GM12878 (cell line): Measurements from ENCODE around the gene SLC7A1. TPM values are rescaled to one million over a fixed set of nuclear protein-coding genes. Genes with fewer than 3 reads are reported as not detected.
A peak's percentile ranks its signal among the peaks of the same experiment; 100 is the strongest.

Source experiments
- BACH1 ChIP-seq: fragments of 450-650 bp; IDR thresholded peaks from 2 replicates; pipeline ENCODE4 v1.6.1; 2017; ENCODE audit warnings: mild to moderate bottlenecking, borderline replicate concordance
- BHLHE40 ChIP-seq, 2 experiments: fragments of 450-650 bp in 1 of 2; IDR thresholded peaks; 2 replicates each; pipeline ENCODE4 v1.6.1; 2011 to 2017; ENCODE audit warnings: low read depth in 2 of 2, borderline replicate concordance in 1 of 2, improper control_type of control experiment in 1 of 2, low read length in 1 of 2, mild to moderate bottlenecking in 1 of 2
- EED ChIP-seq: sonication (generic); IDR thresholded peaks from 2 replicates; pipeline ENCODE4 v1.6.1; 2016; ENCODE audit warnings: antibody characterized with exemption, low read depth
- ETV6 ChIP-seq, 2 experiments: fragments of 450-650 bp in 1 of 2; IDR thresholded peaks in 1 of 2; conservative IDR thresholded peaks in 1 of 2; 2 replicates each; pipeline ENCODE4 v1.6.1; 2014; ENCODE audit warnings: antibody characterized with exemption in 1 of 2, borderline replicate concordance in 1 of 2, low read depth in 1 of 2, mild to moderate bottlenecking in 1 of 2, moderate library complexity in 1 of 2
- GATAD2B ChIP-seq: fragments of 450-650 bp; conservative IDR thresholded peaks from 2 replicates; pipeline ENCODE4 v1.6.1; 2017; ENCODE audit warnings: low read depth, mild to moderate bottlenecking, moderate library complexity
- HDAC2 ChIP-seq: fragments of 200-600 bp; sonication (generic); IDR thresholded peaks from 2 replicates; pipeline ENCODE4 v1.6.1; 2017
- IKZF1 ChIP-seq: fragments of 450-650 bp; conservative IDR thresholded peaks from 2 replicates; pipeline ENCODE4 v1.6.1; 2017; ENCODE audit warnings: antibody characterized with exemption, mild to moderate bottlenecking
- MEF2B ChIP-seq: fragments of 450-650 bp; IDR thresholded peaks from 2 replicates; pipeline ENCODE4 v1.6.1; 2018; ENCODE audit warnings: mild to moderate bottlenecking, moderate library complexity; ENCODE audit not compliant: partially characterized antibody, poor library complexity, severe bottlenecking
- MYB ChIP-seq: fragments of 150-350 bp; IDR thresholded peaks from 2 replicates; pipeline ENCODE4 v1.6.1; 2014; ENCODE audit warnings: mild to moderate bottlenecking, low read depth, low read length, borderline replicate concordance
- NBN ChIP-seq: fragments of 450-650 bp; IDR thresholded peaks from 2 replicates; pipeline ENCODE4 v1.6.1; 2016
- POLR2A ChIP-seq: IDR thresholded peaks from 2 replicates; pipeline ENCODE4 v1.6.1; 2011; ENCODE audit warnings: low read depth, mild to moderate bottlenecking, low read length
- POLR2AphosphoS5 ChIP-seq: IDR thresholded peaks from 2 replicates; pipeline ENCODE4 v1.6.1; 2011; ENCODE audit warnings: mild to moderate bottlenecking, low read length, inconsistent platforms
- RB1 ChIP-seq: fragments of 450-650 bp; formaldehyde crosslinking; IDR thresholded peaks from 2 replicates; pipeline ENCODE4 v1.6.1; 2017; ENCODE audit warnings: mild to moderate bottlenecking, borderline replicate concordance
- RUNX3 ChIP-seq: IDR thresholded peaks from 2 replicates; pipeline ENCODE4 v1.6.1; 2012; ENCODE audit warnings: low read length, inconsistent platforms
- TBL1XR1 ChIP-seq: IDR thresholded peaks from 2 replicates; pipeline ENCODE4 v1.6.1; 2012; ENCODE audit warnings: low read depth, low read length, improper control_type of control experiment
- TCF12 ChIP-seq: IDR thresholded peaks from 2 replicates; pipeline ENCODE4 v1.6.1; 2011; ENCODE audit warnings: low read depth, mild to moderate bottlenecking, low read length
- WRNIP1 ChIP-seq: IDR thresholded peaks from 2 replicates; pipeline ENCODE4 v1.6.1; 2011; ENCODE audit warnings: low read depth, low read length, improper control_type of control experiment, borderline replicate concordance
- YY1 ChIP-seq: IDR thresholded peaks from 2 replicates; pipeline ENCODE4 v1.6.1; 2011; ENCODE audit warnings: low read depth, mild to moderate bottlenecking, low read length
- ZBTB40 ChIP-seq: fragments of 450-650 bp; IDR thresholded peaks from 2 replicates; pipeline ENCODE4 v1.6.1; 2016; ENCODE audit warnings: mild to moderate bottlenecking, moderate library complexity, borderline replicate concordance
- ZNF207 ChIP-seq: fragments of 450-650 bp; IDR thresholded peaks from 2 replicates; pipeline ENCODE4 v1.6.1; 2014; ENCODE audit warnings: antibody characterized with exemption, mild to moderate bottlenecking, borderline replicate concordance
- ZNF217 ChIP-seq: fragments of 450-650 bp; IDR thresholded peaks from 2 replicates; pipeline ENCODE4 v1.6.1; 2017; ENCODE audit warnings: antibody characterized with exemption, mild to moderate bottlenecking
- polyA plus RNA-seq, 11 experiments: library from polyadenylated mRNA; depleted of rRNA in 4 of 11; unstranded in 6 of 11; stranded (reverse) in 5 of 11; fragments of >200 nt; fragmentation: Nextera tagmentation in 4 of 11; fragmentation: Illumina TruSeq in 1 of 11; extraction: Ambion mirVana in 4 of 11; extraction: Trizol in 1 of 11; gene quantifications; 1 replicate in 1 of 11; 2 replicates in 10 of 11; pipeline versions ENCODE4 v1.2.1 to v1.2.3, GENCODE V29; 2011 to 2016; ENCODE audit warnings: inconsistent platforms in 2 of 11, missing spikeins in 2 of 11, low read depth in 1 of 11
- total RNA-seq, 4 experiments: library from RNA; depleted of rRNA in 3 of 4; stranded (reverse); fragments of >200 nt in 3 of 4; fragmentation: Illumina TruSeq in 1 of 4; extraction: Trizol in 1 of 4; gene quantifications; 2 replicates each; pipeline versions ENCODE4 v1.2.1 to v1.2.3, GENCODE V29; 2013 to 2021
- TF ChIP-seq, protein P1 (sequence below): IDR thresholded peaks from 2 replicates; pipeline ENCODE4 v1.6.1; 2012; ENCODE audit warnings: low read depth, low read length, improper control_type of control experiment
- TF ChIP-seq, protein P2 (sequence below): fragments of 450-650 bp; IDR thresholded peaks from 2 replicates; pipeline ENCODE4 v1.6.1; 2017; ENCODE audit warnings: low read depth, mild to moderate bottlenecking, moderate library complexity

The SLC7A1 gene
- total and polyA plus RNA-seq, 10 of the 15 experiments (the other 5 are each of a cell fraction or from before 2014, with no cell fraction given), result 6.4 to 91.7 (median 23.4) TPM

- TF ChIP-seq GATAD2B (peak; percentile 83), TBL1XR1 (no peak), POLR2AphosphoS5 (peak; percentile 85), TCF12 (peak; percentile 8; the same call in 1 of the 2 replicates), HDAC2 (no peak), EED (0 out of 2 replicates have a peak, but pooled peaks have one; percentile 8), YY1 (peak; percentile 90), WRNIP1 (no peak), BACH1 (peak; percentile 62; the same call in 1 of the 2 replicates), MYB (no peak), NBN (peak; percentile 4; the same call in 1 of the 2 replicates), BHLHE40 (IDR thresholded peaks at IDR 0.05; ENCODE audit: borderline replicate concordance in 1 of 2, low read depth in 2 of 2, low read length in 1 of 2) (peak in 1 of 2 experiments; percentile 84; a peak in 2 of 4 replicates), ZNF217 (no peak), ETV6 (conservative IDR thresholded peaks at IDR 0.05 in 1 of 2, IDR thresholded peaks at IDR 0.05 in 1 of 2; ENCODE audit: borderline replicate concordance in 1 of 2, low read depth in 1 of 2) (no peak), POLR2A (peak; percentile 88), IKZF1 (0 out of 2 replicates have a peak, but pooled peaks have one; percentile 69), ZNF207 (0 out of 2 replicates have a peak, but pooled peaks have one; percentile 47), RUNX3 (peak; percentile 49; the same call in 1 of the 2 replicates), MEF2B (peak; percentile 19), RB1 (peak; percentile 10; the same call in 1 of the 2 replicates), ZBTB40 (no peak)
- TF ChIP-seq, protein P1, sequence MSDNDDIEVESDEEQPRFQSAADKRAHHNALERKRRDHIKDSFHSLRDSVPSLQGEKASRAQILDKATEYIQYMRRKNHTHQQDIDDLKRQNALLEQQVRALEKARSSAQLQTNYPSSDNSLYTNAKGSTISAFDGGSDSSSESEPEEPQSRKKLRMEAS, result peak; percentile 72
- TF ChIP-seq, protein P2, sequence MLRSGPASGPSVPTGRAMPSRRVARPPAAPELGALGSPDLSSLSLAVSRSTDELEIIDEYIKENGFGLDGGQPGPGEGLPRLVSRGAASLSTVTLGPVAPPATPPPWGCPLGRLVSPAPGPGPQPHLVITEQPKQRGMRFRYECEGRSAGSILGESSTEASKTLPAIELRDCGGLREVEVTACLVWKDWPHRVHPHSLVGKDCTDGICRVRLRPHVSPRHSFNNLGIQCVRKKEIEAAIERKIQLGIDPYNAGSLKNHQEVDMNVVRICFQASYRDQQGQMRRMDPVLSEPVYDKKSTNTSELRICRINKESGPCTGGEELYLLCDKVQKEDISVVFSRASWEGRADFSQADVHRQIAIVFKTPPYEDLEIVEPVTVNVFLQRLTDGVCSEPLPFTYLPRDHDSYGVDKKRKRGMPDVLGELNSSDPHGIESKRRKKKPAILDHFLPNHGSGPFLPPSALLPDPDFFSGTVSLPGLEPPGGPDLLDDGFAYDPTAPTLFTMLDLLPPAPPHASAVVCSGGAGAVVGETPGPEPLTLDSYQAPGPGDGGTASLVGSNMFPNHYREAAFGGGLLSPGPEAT, result 0 out of 2 replicates have a peak, but pooled peaks have one; percentile 22
- TF ChIP-seq, all 136 proteins: peak for 29
Measured at GRCh38 chr13:29594710-29595379, 643 bp downstream of the SLC7A1 start (continued).
